ENCODE results near the gene CDKN2B-AS1. TPM values are rescaled to one million over a fixed set of nuclear protein-coding genes. Genes with fewer than 3 reads are reported as not detected.

CDKN2B-AS1 gene
- total and polyA plus RNA-seq, 2 donors (not counting 1 experiment from before 2014, with no cell fraction given) = 1.3 to 2.5 TPM

DNA sequence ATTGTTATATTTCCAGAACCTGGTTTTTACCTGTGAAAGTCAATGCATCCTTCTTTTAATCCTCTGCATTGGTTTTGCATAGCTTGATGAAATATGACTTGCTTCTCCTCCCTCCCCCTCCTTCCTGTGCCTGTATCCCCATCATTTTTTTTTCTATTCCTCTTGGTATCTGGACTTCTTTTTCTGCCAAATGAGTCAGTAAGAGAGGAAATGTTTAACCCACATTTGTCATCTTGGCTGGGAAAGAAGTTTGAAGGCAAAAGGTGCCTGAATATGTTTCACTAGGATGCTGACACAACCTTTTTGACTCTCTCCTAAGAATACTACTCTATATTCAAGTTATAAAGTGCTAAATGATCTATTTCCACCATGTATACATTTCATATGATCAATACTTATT, 50.0 kb downstream of the CDKN2B-AS1 start:
- H3K27ac ChIP-seq (ENCODE audit: low read length in 2 of 2) = no peak overlapping the region
- H3K4me2 ChIP-seq (replicated peaks; ENCODE audit: low read depth, low read length, poor library complexity, severe bottlenecking) = no peak overlapping the region
- no peaks in the 10 kb centered on the region for H3K9me3 Mint-ChIP-seq (ENCODE audit: insufficient read depth)
- H3K4me3 ChIP-seq (ENCODE audit: control extremely low read depth in 1 of 5, extremely low read depth in 1 of 5, insufficient read depth in 1 of 5, low read depth in 2 of 5, low read length in 4 of 5) = no peak overlapping the region
- ChIA-PET CTCF (interaction anchor here (1.4 kb wide), 1 partner anchor 9 kb away, joined by 3 read pairs; no protein-coding TSS in a partner anchor), POLR2A (no interaction called here)
- ATAC-seq (ENCODE audit: low read depth) (no peak), DNase-seq (no peak)
- H3K36me3 ChIP-seq (replicated peaks in 1 of 2; ENCODE audit: control extremely low read depth in 1 of 2, control insufficient read depth in 1 of 2, extremely low read depth in 1 of 2, insufficient read depth in 2 of 2, low read length in 1 of 2) = no peaks in the 10 kb centered on the region
- no peak overlapping the region for H3K9ac ChIP-seq (ENCODE audit: low read length)
- no peak overlapping the region for H3K27ac Mint-ChIP-seq
- no peaks in the 10 kb centered on the region for H3K4me1 Mint-ChIP-seq
- intact Hi-C loops (cut with micrococcal nuclease) = no loop called here
- H4K20me1 ChIP-seq (ENCODE audit: control insufficient read depth, insufficient read depth, low read length, poor library complexity, severe bottlenecking) = no peaks in the 10 kb centered on the region
- no peak overlapping the region for H2AFZ ChIP-seq (ENCODE audit: insufficient read depth, low read depth, low read length, poor library complexity, severe bottlenecking)
- H3K27me3 Mint-ChIP-seq = no peaks in the 10 kb centered on the region
- peaks cover 0 to 4% of the 10 kb centered on the region in 2 donors for H3K4me1 ChIP-seq (ENCODE audit: control insufficient read depth in 2 of 2, insufficient read depth in 2 of 2, low read length in 2 of 2)
- TF ChIP-seq CTCF (IDR thresholded peaks at IDR 0.05) = no peak
- no peak for TF ChIP-seq EZH2 (IDR thresholded peaks at IDR 0.05; ENCODE audit: borderline replicate concordance, insufficient read depth, low read depth, low read length, poor library complexity, severe bottlenecking)
- H3K79me2 ChIP-seq (ENCODE audit: control insufficient read depth, insufficient read depth, low read length) = no peaks in the 10 kb centered on the region
- H3K9me3 ChIP-seq (ENCODE audit: control extremely low read depth in 1 of 3, control insufficient read depth in 2 of 3, insufficient read depth in 1 of 3, low read length in 2 of 3) = no peaks in the 10 kb centered on the region
- H3K4me3 Mint-ChIP-seq = no peak overlapping the region
- no peaks in the 10 kb centered on the region for H3K27me3 ChIP-seq (replicated peaks in 1 of 4; ENCODE audit: control extremely low read depth in 1 of 4, control insufficient read depth in 3 of 4, insufficient read depth in 4 of 4, low read length in 3 of 4)

- Histone ChIP-seq H3K27me3 (replicated peaks in 1 of 4; ENCODE audit: control extremely low read depth in 1 of 4, control insufficient read depth in 3 of 4, insufficient read depth in 4 of 4, low read length in 3 of 4) (no peaks in the 10 kb centered on the region), H3K4me3 (ENCODE audit: control extremely low read depth in 1 of 5, extremely low read depth in 1 of 5, insufficient read depth in 1 of 5, low read depth in 2 of 5, low read length in 4 of 5) (no peak overlapping the region), H3K79me2 (ENCODE audit: control insufficient read depth, insufficient read depth, low read length) (no peaks in the 10 kb centered on the region), H3K9me3 (ENCODE audit: control extremely low read depth in 1 of 3, control insufficient read depth in 2 of 3, insufficient read depth in 1 of 3, low read length in 2 of 3) (no peaks in the 10 kb centered on the region), H3K27ac (ENCODE audit: low read length in 2 of 2) (no peak overlapping the region), H3K4me1 (ENCODE audit: control insufficient read depth in 2 of 2, insufficient read depth in 2 of 2, low read length in 2 of 2) (peaks cover 2 to 8% of the 10 kb centered on the region in 2 donors), H4K20me1 (ENCODE audit: control insufficient read depth, insufficient read depth, low read length, poor library complexity, severe bottlenecking) (no peaks in the 10 kb centered on the region), H3K9ac (ENCODE audit: low read length) (no peak overlapping the region), H3K36me3 (replicated peaks in 1 of 2; ENCODE audit: control extremely low read depth in 1 of 2, control insufficient read depth in 1 of 2, extremely low read depth in 1 of 2, insufficient read depth in 2 of 2, low read length in 1 of 2) (no peaks in the 10 kb centered on the region), H3K4me2 (replicated peaks; ENCODE audit: low read depth, low read length, poor library complexity, severe bottlenecking) (no peak overlapping the region), H2AFZ (ENCODE audit: insufficient read depth, low read depth, low read length, poor library complexity, severe bottlenecking) (no peak overlapping the region)
- Mint-ChIP-seq H3K27ac (no peak overlapping the region), H3K4me3 (no peak overlapping the region), H3K4me1 (peaks cover 2% of the 10 kb centered on the region), H3K27me3 (no peaks in the 10 kb centered on the region), H3K9me3 (ENCODE audit: insufficient read depth) (no peaks in the 10 kb centered on the region)
- DNase-seq (no peak), ATAC-seq (ENCODE audit: low read depth) (no peak)
- CTCF ChIA-PET = interaction anchor here (1.4 kb wide), 1 partner anchor 10 kb away, joined by 3 read pairs; no protein-coding TSS in a partner anchor
- intact Hi-C loops (cut with micrococcal nuclease) = no loop called here
- no peak for TF ChIP-seq CTCF (IDR thresholded peaks at IDR 0.05)
- no peak for TF ChIP-seq EZH2 (IDR thresholded peaks at IDR 0.05; ENCODE audit: borderline replicate concordance, insufficient read depth, low read depth, low read length, poor library complexity, severe bottlenecking)
- POLR2A ChIA-PET = no interaction called here
Observed at GRCh38 chr9:22045423-22045822, 50.8 kb downstream of the CDKN2B-AS1 start.
